SK-N-MC (cell line): Measurements from ENCODE around the gene IL18.

Source experiments
- EZH2 ChIP-seq: fragments of 200-600 bp; sonication (generic); IDR thresholded peaks from one replicate; pipeline ENCODE4 v1.6.1; 2017; ENCODE audit warnings: antibody characterized with exemption
- POLR2AphosphoS5 ChIP-seq: IDR thresholded peaks from 2 replicates; pipeline ENCODE4 v1.6.1; 2012; ENCODE audit warnings: mild to moderate bottlenecking, low read depth, low read length, borderline replicate concordance

DNA sequence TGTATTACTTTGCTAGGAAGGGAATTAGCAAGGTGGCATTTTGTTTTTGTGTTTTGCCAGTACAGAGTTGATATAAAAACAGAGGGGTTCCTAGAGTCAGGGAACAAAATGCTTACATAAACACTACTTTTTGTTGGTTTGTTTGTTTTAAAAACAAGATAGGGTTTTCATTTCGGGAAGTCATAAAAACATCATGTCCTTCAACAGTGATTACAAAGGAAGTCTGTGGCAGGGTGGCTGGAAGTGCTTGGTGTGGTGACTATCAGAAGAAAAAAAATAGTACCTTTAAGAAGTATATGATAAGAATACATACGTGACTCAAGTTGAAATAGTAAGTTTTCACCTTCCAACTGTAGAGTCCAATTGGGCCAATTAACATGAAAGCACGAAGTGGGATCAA is 1.2 kb upstream of the IL18 start:
- TF ChIP-seq POLR2AphosphoS5, result no peak
- no peak for TF ChIP-seq EZH2
